ENCODE data around the gene ETV4. TPM values are rescaled to one million over a fixed set of nuclear protein-coding genes. Genes with fewer than 3 reads are reported as not detected.
A peak's percentile ranks its signal among the peaks of the same experiment; 100 is the strongest.

The ETV4 gene
- total and polyA plus RNA-seq, 2 of the 13 experiments (the other 11 are each of a cell fraction or from before 2014, with no cell fraction given): 128 to 330 TPM

GRCh38 chr17:43530288-43531081 lies 15.7 kb downstream of the ETV4 start (continued):
- TF ChIP-seq ZHX1 (CRISPR knock-in tag; IDR thresholded peaks at IDR 0.05; ENCODE audit: low read depth) (peak; percentile 96), CSRNP2 (CRISPR knock-in tag; conservative IDR thresholded peaks at IDR 0.05; ENCODE audit: low read depth) (no peak), ZNF326 (CRISPR knock-in tag; IDR thresholded peaks at IDR 0.05; ENCODE audit: borderline replicate concordance) (peak; percentile 66; the same call in 1 of the 2 replicates), NFE2L1 (CRISPR knock-in tag; IDR thresholded peaks at IDR 0.05; ENCODE audit: borderline replicate concordance) (peak; percentile 64; the same call in 1 of the 2 replicates), ZNF318 (CRISPR knock-in tag; IDR thresholded peaks at IDR 0.05) (peak; percentile 99), ZSCAN31 (CRISPR knock-in tag; IDR thresholded peaks at IDR 0.05; ENCODE audit: low read depth) (peak; percentile 98), DRAP1 (CRISPR knock-in tag; IDR thresholded peaks at IDR 0.05) (peak; percentile 88), GTF2F1 (IDR thresholded peaks at IDR 0.05; ENCODE audit: low read length) (0 out of 2 replicates have a peak, but pooled peaks have one; percentile 51), RFXANK (CRISPR knock-in tag; IDR thresholded peaks at IDR 0.05) (peak; percentile 89)
- TF ChIP-seq, protein P1, sequence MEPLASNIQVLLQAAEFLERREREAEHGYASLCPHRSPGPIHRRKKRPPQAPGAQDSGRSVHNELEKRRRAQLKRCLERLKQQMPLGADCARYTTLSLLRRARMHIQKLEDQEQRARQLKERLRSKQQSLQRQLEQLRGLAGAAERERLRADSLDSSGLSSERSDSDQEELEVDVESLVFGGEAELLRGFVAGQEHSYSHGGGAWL (CRISPR knock-in tag; IDR thresholded peaks at IDR 0.05): peak; percentile 40; the same call in 1 of the 2 replicates
- TF ChIP-seq, protein P2, sequence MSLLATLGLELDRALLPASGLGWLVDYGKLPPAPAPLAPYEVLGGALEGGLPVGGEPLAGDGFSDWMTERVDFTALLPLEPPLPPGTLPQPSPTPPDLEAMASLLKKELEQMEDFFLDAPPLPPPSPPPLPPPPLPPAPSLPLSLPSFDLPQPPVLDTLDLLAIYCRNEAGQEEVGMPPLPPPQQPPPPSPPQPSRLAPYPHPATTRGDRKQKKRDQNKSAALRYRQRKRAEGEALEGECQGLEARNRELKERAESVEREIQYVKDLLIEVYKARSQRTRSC (CRISPR knock-in tag; IDR thresholded peaks at IDR 0.05; ENCODE audit: low read depth): peak; percentile 88; the same call in 1 of the 2 replicates
